Left ventricle myocardium superior (tissue), 1 donor: Measurements from ENCODE around the gene CDH10. TPM values are rescaled to one million over a fixed set of nuclear protein-coding genes. Genes with fewer than 3 reads are reported as not detected.
A peak's percentile ranks its signal among the peaks of the same experiment; 100 is the strongest.

Experiments used
- ATAC-seq: fragments of 200-7000 bp; cut with Tn5 transposase; one replicate; pipeline ENCODE4 v1.9.1; 2020; ENCODE audit warnings: mild to moderate bottlenecking, moderate library complexity
- DNase-seq: peaks from one replicate; pipeline ENCODE4 v3.0.0-alpha.2; 2020
- intact Hi-C: fragments of 100-400 bp; cut with micrococcal nuclease; formaldehyde crosslinking; loops from one replicate; pipeline ENCODE4 v1.11.0; 2022
- total RNA-seq: library from RNA; stranded (reverse); fragmentation: NEBNext Ultra II Directional; extraction: Animal tissue kit (Norgen Biotek cat#: 25700); gene quantifications from one replicate; pipeline ENCODE4 v1.2.1, GENCODE V29; 2021
- donor health status: DM: no; HTN: yes; CAD: no; lungs with severe emphysema.

Gene CDH10
- total RNA-seq, 1 donor from 2014 or later: 0.22 TPM

DNA sequence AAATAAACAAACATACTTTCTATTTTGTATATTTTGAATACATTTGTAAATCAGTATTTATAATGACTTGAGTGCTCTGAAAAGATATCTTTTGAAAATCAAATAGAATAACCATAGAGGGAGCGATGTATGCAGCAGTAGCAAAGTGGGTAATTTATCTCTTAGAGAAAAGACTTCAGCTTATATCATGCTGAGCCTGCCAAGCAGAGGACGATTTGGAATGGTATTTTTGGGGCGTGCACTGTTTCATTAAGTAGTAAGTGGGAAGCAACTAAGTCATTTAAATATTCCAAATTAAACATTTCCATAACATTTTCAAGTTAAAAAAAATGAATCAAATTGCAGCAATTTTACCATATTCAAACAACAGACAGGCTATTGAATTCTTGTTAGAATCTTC, 147.6 kb downstream of the CDH10 start:
- DNase-seq: no peak
- ATAC-seq: no peak

DNA sequence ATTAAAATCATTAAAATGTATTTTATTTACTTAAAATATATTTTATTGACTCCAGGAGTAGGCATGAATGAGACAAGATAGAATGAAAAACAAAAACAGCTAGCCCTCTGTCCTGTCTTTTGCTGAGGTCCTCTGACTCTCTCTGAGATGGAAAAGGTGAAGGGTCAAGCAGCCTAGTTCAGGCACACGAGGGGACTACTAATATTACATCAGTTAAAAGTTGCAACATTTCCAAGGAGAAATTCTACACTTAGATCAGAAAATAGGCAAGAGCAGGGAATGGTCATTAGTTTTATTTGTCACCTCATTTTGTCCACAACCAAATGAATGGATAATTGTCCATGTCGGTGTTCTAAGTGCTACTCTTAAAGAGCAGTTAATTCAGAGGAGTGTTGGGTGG, 148.5 kb downstream of the CDH10 start:
- DNase-seq (no peak), ATAC-seq (no peak)
- intact Hi-C loops: no loop called here

More for the DNA sequence above, 147.6 kb downstream of the CDH10 start:
- intact Hi-C loops: no loop called here

DNA sequence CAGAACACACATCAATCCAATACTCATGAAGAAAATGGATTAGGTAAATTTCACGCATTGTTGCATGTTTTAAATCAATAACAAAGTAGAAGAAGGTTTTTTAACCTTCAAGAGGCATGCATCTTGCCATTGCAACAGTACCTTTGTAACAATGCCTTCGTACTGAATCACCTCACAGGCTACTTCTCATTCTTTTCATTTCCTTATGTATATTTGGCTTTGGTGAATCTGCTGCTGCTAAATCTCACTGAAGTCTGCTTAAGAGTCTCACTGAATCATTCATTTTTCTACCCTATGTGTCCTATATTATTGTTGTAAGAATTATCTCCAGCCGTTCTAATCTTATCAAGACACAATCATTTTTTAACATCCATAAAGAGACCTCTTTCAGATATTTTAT, 152.5 kb downstream of the CDH10 start:
- intact Hi-C loops: no loop called here
- ATAC-seq (no peak), DNase-seq (no peak)

DNA sequence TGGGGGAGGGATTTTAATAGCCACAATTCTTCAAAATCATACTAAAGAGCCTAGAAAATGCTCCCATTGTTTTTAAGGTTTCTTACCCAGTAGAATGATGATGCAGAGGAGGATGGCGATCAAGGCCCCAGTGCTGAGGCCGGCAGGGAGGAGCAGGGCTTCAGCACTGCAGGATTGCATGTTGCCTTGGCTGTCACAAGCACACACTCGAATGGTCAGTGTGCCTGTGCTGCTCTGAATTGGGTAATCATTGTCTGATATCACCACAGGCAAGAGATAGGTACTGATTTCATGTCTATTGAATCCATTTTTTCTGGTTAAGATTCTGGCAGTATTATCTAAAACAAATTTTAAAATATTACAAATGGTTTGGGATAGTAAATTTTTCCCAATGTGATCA, 153.3 kb downstream of the CDH10 start:
- intact Hi-C loops: no loop called here
- ATAC-seq: no peak
- no peak for DNase-seq

DNA sequence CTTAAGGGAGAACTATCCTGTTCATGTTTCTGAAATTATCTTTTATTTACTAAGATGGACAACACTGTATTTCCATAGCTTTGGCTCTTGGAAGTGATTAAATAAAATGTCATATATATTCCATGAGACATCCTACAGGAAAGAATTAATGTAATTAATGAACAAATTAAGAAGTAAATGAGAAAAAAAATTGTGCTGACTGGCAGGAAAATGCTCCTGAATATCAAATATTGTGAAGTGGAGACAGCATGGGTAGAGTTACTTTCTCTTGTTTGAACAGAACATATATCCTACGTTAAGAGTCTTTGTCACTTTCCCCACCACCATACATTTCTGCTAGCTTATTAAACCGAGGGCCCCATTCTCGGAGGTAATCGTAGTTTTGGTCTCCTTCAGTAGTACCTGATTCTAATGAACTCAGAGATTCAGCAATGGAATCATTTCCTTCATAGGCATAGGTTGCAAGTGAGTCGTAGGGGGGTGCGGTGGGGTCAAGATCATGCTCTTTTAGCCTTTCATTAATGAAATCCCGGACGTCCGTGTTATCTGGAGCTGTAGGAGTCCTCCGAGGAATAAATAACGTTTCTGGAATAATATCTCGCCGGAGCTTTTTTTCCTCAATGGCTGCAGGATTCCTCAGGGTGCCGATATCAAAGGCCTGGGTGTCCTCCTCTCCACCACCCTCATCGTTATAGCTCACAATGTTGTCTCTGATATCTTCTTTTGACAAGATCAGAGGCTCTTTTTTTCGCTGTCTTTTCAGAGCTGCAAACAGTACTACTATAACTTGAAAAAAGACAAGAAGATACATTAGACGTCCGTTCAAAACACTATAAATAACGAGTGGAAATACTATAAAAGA, 157.2 kb downstream of the CDH10 start:
- DNase-seq: no peak
- intact Hi-C loops: no loop called here
- no peak for ATAC-seq

DNA sequence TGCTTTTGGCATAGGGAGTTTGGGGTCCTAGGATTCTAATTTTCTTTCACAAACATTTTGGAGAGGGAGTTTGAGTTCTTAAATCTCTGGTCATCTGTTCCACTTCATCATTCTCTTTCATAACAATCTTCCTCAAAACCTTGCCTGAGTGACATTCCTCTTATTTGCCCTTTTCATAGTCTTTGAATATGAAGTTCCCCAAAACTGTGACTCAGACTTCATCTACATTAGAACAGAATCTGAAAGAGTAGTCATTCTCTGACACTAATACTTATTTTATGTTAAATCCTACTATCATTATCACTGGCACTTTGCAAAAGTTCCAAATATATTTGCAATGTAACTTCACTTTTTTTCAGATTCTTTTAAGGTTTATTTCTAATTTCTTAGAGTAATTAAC, 163.8 kb downstream of the CDH10 start:
- ATAC-seq (no peak), DNase-seq (no peak)
- intact Hi-C loops: no loop called here

DNA sequence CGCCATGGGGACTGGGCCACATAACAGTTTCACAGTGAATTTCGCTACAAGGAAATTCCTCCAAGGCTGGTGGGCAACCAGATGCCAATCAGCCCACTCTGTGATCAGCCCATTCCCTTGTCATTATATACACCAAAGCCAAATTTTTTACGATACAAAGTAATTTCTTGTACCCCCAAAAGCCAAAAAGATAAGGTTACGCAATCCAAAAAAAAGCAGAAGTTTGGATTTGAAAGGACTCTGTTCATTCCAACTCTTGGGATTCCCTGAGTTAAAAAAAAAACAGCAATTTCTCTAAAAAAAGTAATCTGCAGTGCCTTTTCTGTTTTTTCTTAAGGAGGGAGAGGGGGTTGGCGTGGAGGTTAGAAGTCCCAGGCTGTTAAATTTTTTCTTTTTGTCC, 166.8 kb downstream of the CDH10 start:
- DNase-seq (no peak), ATAC-seq (no peak)
- intact Hi-C loops: no loop called here

DNA sequence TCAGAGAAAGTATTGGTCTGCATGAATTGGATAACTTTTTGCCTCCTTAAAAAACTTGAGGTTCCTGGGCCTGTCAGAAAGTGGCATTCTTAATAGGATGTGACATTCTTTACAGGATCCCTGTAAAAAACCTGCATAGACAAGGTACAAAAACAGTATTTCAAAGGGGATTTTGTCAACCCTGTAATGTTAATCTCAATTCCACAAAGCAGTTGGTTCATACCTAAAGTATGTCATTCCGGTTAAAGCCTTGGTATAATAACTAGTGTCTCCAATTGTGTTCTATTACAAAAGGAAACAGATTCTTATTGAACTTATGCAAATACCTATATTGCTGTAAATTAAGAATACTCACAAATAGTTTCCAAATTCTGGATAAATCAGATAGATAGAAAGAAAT, 169.7 kb downstream of the CDH10 start:
- intact Hi-C loops: no loop called here
- DNase-seq: no peak

DNA sequence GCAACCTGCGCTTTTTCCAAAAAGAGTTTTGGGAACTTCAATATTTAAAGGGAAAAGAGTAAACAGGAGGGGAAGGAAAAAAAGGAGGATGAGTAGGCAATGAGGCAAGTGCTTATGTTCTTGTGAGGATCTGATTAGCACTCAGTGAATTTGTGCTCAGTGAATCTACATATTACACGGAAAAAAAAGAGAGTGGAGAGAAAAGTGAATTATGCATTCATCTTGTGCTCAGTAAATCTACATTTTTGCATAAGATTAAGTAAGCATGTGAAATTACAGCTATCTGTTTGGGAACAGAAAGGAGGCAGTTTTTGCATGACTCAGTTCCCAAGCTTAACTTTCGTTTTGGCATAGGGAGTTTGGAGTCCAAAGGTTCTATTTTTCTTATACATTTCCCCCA, 170.1 kb downstream of the CDH10 start:
- ATAC-seq: no peak
- no peak for DNase-seq
- intact Hi-C loops: no loop called here

More for the DNA sequence above, 169.7 kb downstream of the CDH10 start:
- ATAC-seq: no peak

DNA sequence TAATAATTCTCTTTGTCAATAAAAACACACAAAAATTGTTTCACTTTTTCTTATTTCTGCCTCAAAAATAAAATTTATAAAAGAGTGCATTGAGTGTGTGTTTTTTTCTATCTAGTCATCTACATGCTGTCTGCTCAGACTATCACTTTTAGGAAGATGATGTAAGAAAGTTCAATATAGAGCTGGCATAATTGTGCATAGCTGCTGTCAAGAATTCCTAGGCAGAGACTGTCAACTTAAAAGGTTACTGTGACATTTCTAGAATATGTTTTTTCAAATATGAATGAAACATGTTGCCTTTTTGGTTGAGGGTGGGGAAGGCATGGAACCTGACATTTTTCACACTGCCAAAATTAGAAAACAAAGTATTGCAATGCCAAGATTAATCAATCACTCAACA, 172.3 kb downstream of the CDH10 start:
- no peak for ATAC-seq
- intact Hi-C loops: no loop called here
- no peak for DNase-seq

DNA sequence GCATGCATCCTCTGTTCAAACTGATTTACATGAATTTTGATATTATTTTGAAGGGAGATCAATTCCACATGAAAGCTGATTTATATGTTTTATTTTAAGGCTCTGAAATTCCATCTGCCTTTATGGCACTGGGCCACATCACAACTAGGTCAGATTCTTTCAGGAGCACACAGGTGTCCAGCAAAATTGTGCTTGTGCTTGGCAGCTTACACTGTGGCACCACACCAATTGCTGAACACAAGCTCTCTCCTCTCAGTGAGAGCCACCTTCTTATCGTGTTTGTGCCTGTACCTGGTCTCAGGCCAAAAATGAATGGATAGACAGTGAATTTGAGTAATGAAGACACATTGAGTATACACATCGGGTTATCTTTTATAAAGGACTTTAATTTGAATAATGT, 200.4 kb downstream of the CDH10 start:
- intact Hi-C loops: no loop called here
- ATAC-seq (peak; percentile 61), DNase-seq (no peak)

DNA sequence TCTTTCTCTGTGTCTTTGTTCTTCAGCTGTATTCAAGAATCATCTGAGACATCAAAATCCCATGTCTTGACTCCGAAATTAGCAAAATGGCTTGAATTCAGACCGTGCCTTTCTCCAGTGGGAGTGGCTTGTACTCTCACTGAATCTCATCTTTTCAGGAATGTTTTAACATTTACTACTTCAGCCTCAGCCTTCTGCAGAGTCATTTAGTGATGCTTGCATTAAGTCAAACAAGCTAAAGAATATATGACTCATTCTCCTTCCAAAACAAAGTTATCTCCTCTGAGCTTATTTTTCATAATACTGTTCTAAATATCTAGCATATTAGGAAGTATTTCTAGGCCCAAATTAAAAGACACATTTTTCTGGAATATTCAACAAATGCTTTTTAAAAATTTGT, 205.3 kb downstream of the CDH10 start:
- ATAC-seq: no peak
- DNase-seq: no peak
- intact Hi-C loops: no loop called here
